IMR-90 (cell line): Measurements from ENCODE around the gene PPP3CA. TPM values are rescaled to one million over a fixed set of nuclear protein-coding genes. Genes with fewer than 3 reads are reported as not detected.
"Not testable (repeated sequence)": the region's sequence is repeated elsewhere in the genome, so short reads cannot be mapped to it uniquely, and the experiment has no call there.

Experiments used
- ATAC-seq: fragments of 200-7000 bp; cut with Tn5 transposase; 2 replicates; pipeline ENCODE4 v1.9.1; 2020; ENCODE audit warnings: low read depth, mild to moderate bottlenecking, moderate library complexity
- BruUV-seq: library from RNA; stranded (reverse); fragments of 400-500 nt; replicated peaks from 2 replicates; lab custom pipeline; 2021; lab: Mats Ljungman, UMichigan
- CTCF ChIA-PET: fragments of 300-600 bp; formaldehyde crosslinking; extraction: SDS; loops from one replicate; lab custom pipeline; 2021; ENCODE audit warnings: antibody characterized with exemption; lab: Yijun Ruan, JAX
- POLR2A ChIA-PET: fragments of 300-600 bp; sonication (Branson Sonifier 250); formaldehyde crosslinking; loops from one replicate; lab custom pipeline; 2022; ENCODE audit warnings: antibody characterized with exemption; ENCODE audit not compliant: unreplicated experiment; lab: Charles Lee
- DNase-seq: peaks from one replicate; pipeline ENCODE4 v3.0.0; 2013
- H2AFZ ChIP-seq: replicated peaks from 2 replicates; pipeline ENCODE3; 2013; ENCODE audit warnings: low read length, mild to moderate bottlenecking; ENCODE audit not compliant: poor library complexity
- H2AK5ac ChIP-seq: 2 replicates; pipeline ENCODE4 v1.6.1; 2013; ENCODE audit warnings: low read depth, low read length, inconsistent platforms
- H2AK9ac ChIP-seq: replicated peaks from 2 replicates; pipeline ENCODE3; 2013; ENCODE audit warnings: mild to moderate bottlenecking, low read depth, low read length, moderate library complexity; ENCODE audit not compliant: poor library complexity
- H2BK120ac ChIP-seq: 2 replicates; pipeline ENCODE4 v1.6.1; 2013; ENCODE audit warnings: low read depth, low read length, inconsistent platforms
- H2BK15ac ChIP-seq: 3 replicates; pipeline ENCODE4 v1.6.1; 2013; ENCODE audit warnings: low read depth, low read length, inconsistent platforms
- H2BK20ac ChIP-seq: 2 replicates; pipeline ENCODE4 v1.6.1; 2013; ENCODE audit warnings: low read depth, mild to moderate bottlenecking, inconsistent platforms, low read length, moderate library complexity
- H2BK5ac ChIP-seq: 2 replicates; pipeline ENCODE4 v1.6.1; 2013; ENCODE audit warnings: mild to moderate bottlenecking, low read depth, low read length, inconsistent platforms; ENCODE audit not compliant: poor library complexity, severe bottlenecking
- H3K14ac ChIP-seq: replicated peaks from 2 replicates; pipeline ENCODE4 v1.6.1; 2013; ENCODE audit warnings: low read depth, low read length, inconsistent platforms
- H3K18ac ChIP-seq: 2 replicates; pipeline ENCODE4 v1.6.1; 2013; ENCODE audit warnings: low read depth, low read length, control low read depth
- H3K23ac ChIP-seq: 2 replicates; pipeline ENCODE4 v1.6.1; 2013; ENCODE audit warnings: low read depth, low read length, inconsistent platforms
- H3K27ac ChIP-seq: 2 replicates; pipeline ENCODE4 v1.5.1; 2013; ENCODE audit warnings: mild to moderate bottlenecking, control low read depth, low read length; ENCODE audit not compliant: insufficient read depth
- H3K27me3 ChIP-seq: 2 replicates; pipeline ENCODE4 v1.6.1; 2013; ENCODE audit warnings: low read length; ENCODE audit not compliant: control insufficient read depth, insufficient read depth
- H3K36me3 ChIP-seq: 2 replicates; pipeline ENCODE4 v1.6.1; 2013; ENCODE audit warnings: low read length, mixed read lengths; ENCODE audit not compliant: control insufficient read depth, insufficient read depth
- H3K4ac ChIP-seq: 2 replicates; pipeline ENCODE4 v1.6.1; 2013; ENCODE audit warnings: low read depth, low read length, inconsistent platforms
- H3K4me1 ChIP-seq: 2 replicates; pipeline ENCODE4 v1.6.1; 2013; ENCODE audit warnings: low read length, mixed read lengths; ENCODE audit not compliant: control insufficient read depth, insufficient read depth
- H3K4me2 ChIP-seq: 2 replicates; pipeline ENCODE4 v1.6.1; 2013; ENCODE audit warnings: low read depth, mild to moderate bottlenecking, control low read depth, low read length, moderate library complexity
- H3K4me3 ChIP-seq: 2 replicates; pipeline ENCODE4 v1.5.1; 2013; ENCODE audit warnings: low read depth, mild to moderate bottlenecking, control low read depth, low read length, moderate library complexity; ENCODE audit not compliant: insufficient read depth
- H3K56ac ChIP-seq: 2 replicates; pipeline ENCODE4 v1.6.1; 2013; ENCODE audit warnings: low read length, inconsistent platforms; ENCODE audit not compliant: insufficient read depth; ENCODE audit errors: extremely low read depth
- H3K79me1 ChIP-seq, 2 experiments: 2 replicates each; pipeline ENCODE4 v1.6.1; 2013; ENCODE audit warnings: low read length in 2 of 2, inconsistent platforms in 1 of 2, low read depth in 1 of 2
- H3K9ac ChIP-seq: 2 replicates; pipeline ENCODE4 v1.6.1; 2013; ENCODE audit warnings: low read depth, low read length, control low read depth
- H3K9me1 ChIP-seq: 2 replicates; pipeline ENCODE4 v1.6.1; 2013; ENCODE audit warnings: low read length, inconsistent platforms; ENCODE audit not compliant: insufficient read depth
- H3K9me3 ChIP-seq: 2 replicates; pipeline ENCODE4 v1.6.1; 2013; ENCODE audit warnings: low read length; ENCODE audit not compliant: control insufficient read depth, insufficient read depth
- H4K20me1 ChIP-seq: 2 replicates; pipeline ENCODE4 v1.6.1; 2013; ENCODE audit warnings: low read length, inconsistent platforms; ENCODE audit not compliant: insufficient read depth
- H4K5ac ChIP-seq: 2 replicates; pipeline ENCODE4 v1.6.1; 2013; ENCODE audit warnings: mild to moderate bottlenecking, low read depth, low read length, control low read depth
- H4K8ac ChIP-seq, 2 experiments: 2 replicates each; pipeline ENCODE4 v1.6.1; 2013; ENCODE audit warnings: low read depth in 2 of 2, low read length in 2 of 2, control low read depth in 1 of 2, inconsistent platforms in 1 of 2
- H4K91ac ChIP-seq: 2 replicates; pipeline ENCODE4 v1.6.1; 2013; ENCODE audit warnings: low read depth, low read length, inconsistent platforms; ENCODE audit not compliant: insufficient read depth
- dilution Hi-C: fragments of 300-500 bp; cut with HindIII; formaldehyde crosslinking; loops from one replicate; pipeline ENCODE4 v1.14.3; 2018; ENCODE audit warnings: low sequenced_read_pairs; ENCODE audit not compliant: unreplicated experiment
- in situ Hi-C: fragments of 300-500 bp; cut with MboI; formaldehyde crosslinking; loops from 3 replicates; pipeline ENCODE4 v1.14.3; 2019; ENCODE audit warnings: low sequenced_read_pairs, inconsistent platforms, mixed read lengths
- intact Hi-C: fragments of 100-400 bp; cut with micrococcal nuclease; formaldehyde crosslinking; loops from 2 replicates; pipeline ENCODE4 v1.10.0; 2022
- polyA plus RNA-seq, 3 experiments: library from polyadenylated mRNA; depleted of rRNA; stranded (reverse); fragments of >200 nt; gene quantifications; 2 replicates each; pipeline ENCODE4 v1.2.3, GENCODE V29; 2012; ENCODE audit warnings: low replicate concordance in 1 of 3
- total RNA-seq: library from RNA; depleted of rRNA; stranded (reverse); fragments of >200 nt; gene quantifications from 2 replicates; pipeline ENCODE4 v1.2.3, GENCODE V29; 2012

Gene PPP3CA
- total and polyA plus RNA-seq, 2 of the 4 experiments (the other 2 are of a cell fraction), result 14.5 to 48.6 TPM

DNA sequence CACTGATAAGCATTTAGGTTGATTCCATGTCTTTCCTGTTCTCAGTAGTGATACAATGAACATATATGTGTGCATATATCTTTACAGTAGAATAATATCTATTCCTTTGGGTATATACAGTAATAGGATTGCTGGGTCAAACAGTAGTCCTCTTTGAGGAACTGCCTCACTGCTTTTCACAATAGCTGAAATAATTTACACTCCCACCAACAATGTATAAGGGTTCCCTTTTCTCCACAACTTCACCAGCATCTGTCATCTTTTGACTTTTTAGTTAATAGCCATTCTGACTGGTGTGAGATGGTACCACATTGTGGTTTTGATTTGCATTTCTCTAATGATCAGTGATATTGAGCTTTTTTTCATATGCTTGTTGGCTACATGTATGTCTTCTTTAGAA is 113.2 kb downstream of the PPP3CA start:
- ATAC-seq, H3K56ac ChIP-seq, H2AK5ac ChIP-seq, H2BK20ac ChIP-seq, H3K9me1 ChIP-seq, H2BK120ac ChIP-seq, H3K27ac ChIP-seq, H3K27me3 ChIP-seq, H2BK15ac ChIP-seq, BruUV-seq, H3K9me3 ChIP-seq, H2AK9ac ChIP-seq, H3K14ac ChIP-seq, H3K4ac ChIP-seq, in situ Hi-C loops, POLR2A ChIA-PET, intact Hi-C loops, H3K23ac ChIP-seq, H3K4me2 ChIP-seq, H2AFZ ChIP-seq, H3K36me3 ChIP-seq, H2BK5ac ChIP-seq, H3K4me3 ChIP-seq, H3K18ac ChIP-seq, dilution Hi-C loops, H4K5ac ChIP-seq, H3K9ac ChIP-seq, H4K91ac ChIP-seq, DNase-seq, H3K4me1 ChIP-seq, H4K8ac ChIP-seq: not testable (repeated sequence)
- Histone ChIP-seq H4K20me1 (peaks cover 16% of the 10 kb centered on the region; the same call in 1 of the 2 replicates), H3K79me1 (peaks cover 33 to 49% of the 10 kb centered on the region in 2 experiments)
- CTCF ChIA-PET, result interaction anchor here (0.6 kb wide), 1 partner anchor 122 kb away, joined by 4 read pairs; no protein-coding TSS in a partner anchor
